Adrenal gland (tissue), 5 donors: Measurements from ENCODE around the gene ZNF446.

Source experiments
- POLR2A ChIP-seq, 2 donors: fragments of 450-650 bp; IDR thresholded peaks; one replicate each; pipeline ENCODE4 v1.6.1; 2017; ENCODE audit warnings: antibody characterized with exemption in 2 of 2, mild to moderate bottlenecking in 2 of 2, moderate library complexity in 1 of 2
- TF ChIP-seq, protein P1 (sequence below), 6 experiments: fragments of 450-650 bp in 4 of 6; fragments of 200-600 bp in 2 of 6; sonication (generic) in 1 of 6; IDR thresholded peaks; 1 replicate in 5 of 6; 2 replicates in 1 of 6; pipeline versions ENCODE4 v1.5.1 to v1.8.0; 2016 to 2021; ENCODE audit warnings: antibody characterized with exemption in 6 of 6, mild to moderate bottlenecking in 2 of 6, moderate library complexity in 1 of 6
- donor health status: DM: no; HTN: no; CAD: no.

DNA sequence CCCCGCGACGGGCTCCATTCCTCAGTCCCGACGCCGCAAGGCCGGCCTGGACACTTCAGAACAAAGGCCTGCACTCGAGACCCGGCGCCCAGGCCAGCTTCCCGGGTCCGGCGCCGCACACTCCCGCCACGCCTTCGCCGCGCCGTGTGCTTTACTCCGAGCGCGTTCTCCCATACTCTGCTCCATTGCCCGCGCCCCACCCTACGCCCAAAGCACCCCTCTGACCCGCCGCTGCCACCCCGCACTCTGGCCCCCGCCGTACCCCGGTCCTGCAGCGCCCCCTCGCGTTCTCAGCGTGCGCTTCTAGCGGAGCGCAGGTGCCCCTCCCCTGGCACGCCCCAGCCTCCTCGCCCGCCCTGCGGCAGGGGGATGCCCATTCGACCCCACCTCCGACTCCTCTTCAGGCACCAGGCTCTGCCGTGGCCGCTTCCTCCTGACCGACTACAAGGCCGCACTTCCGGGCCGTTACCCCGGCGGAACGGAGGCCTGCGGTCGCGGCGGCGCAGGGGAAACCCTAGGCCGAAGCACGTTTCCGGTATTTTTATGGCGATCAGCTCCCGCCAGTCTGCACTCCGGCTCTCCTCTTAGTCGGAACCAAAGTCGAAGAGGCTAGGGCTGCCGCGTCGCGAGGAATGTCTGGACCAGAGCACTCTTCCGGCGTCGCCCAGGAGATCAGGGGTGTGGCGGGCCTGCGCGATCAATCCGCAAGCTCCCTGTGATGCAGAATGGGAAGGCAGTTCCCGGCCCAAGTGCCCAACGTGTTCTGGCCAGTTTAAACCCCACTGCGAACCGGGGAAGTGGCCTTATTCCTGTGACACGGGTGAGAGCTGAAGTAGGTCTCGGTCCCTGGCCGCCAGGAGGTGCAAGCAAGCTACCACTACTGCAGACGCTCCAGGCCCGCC lies 43.5 kb downstream of the ZNF446 start, which contains the start of gene ZBTB45:
- peak; percentile 52 to 57 for TF ChIP-seq POLR2A (IDR thresholded peaks at IDR 0.05)
- TF ChIP-seq, protein P1, sequence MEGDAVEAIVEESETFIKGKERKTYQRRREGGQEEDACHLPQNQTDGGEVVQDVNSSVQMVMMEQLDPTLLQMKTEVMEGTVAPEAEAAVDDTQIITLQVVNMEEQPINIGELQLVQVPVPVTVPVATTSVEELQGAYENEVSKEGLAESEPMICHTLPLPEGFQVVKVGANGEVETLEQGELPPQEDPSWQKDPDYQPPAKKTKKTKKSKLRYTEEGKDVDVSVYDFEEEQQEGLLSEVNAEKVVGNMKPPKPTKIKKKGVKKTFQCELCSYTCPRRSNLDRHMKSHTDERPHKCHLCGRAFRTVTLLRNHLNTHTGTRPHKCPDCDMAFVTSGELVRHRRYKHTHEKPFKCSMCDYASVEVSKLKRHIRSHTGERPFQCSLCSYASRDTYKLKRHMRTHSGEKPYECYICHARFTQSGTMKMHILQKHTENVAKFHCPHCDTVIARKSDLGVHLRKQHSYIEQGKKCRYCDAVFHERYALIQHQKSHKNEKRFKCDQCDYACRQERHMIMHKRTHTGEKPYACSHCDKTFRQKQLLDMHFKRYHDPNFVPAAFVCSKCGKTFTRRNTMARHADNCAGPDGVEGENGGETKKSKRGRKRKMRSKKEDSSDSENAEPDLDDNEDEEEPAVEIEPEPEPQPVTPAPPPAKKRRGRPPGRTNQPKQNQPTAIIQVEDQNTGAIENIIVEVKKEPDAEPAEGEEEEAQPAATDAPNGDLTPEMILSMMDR (IDR thresholded peaks at IDR 0.05): peak; percentile 47 to 92 (median 70)
